Glutamatergic neuron (in vitro differentiated cells): ENCODE measurements around the gene TNPO2. TPM values are rescaled to one million over a fixed set of nuclear protein-coding genes. Genes with fewer than 3 reads are reported as not detected.
A peak's percentile ranks its signal among the peaks of the same experiment; 100 is the strongest.

Experiments used
- DNase-seq: peaks from one replicate; pipeline ENCODE4 v3.0.0; 2022
- H3K27ac Mint-ChIP-seq: one replicate; pipeline ENCODE4 v1.8.0; 2020; ENCODE audit warnings: mild to moderate bottlenecking, mixed read lengths, inconsistent platforms; ENCODE audit not compliant: unreplicated experiment
- H3K27me3 Mint-ChIP-seq: one replicate; pipeline ENCODE4 v1.8.0; 2020; ENCODE audit warnings: mild to moderate bottlenecking, moderate library complexity, mixed read lengths, inconsistent platforms; ENCODE audit not compliant: unreplicated experiment
- H3K36me3 Mint-ChIP-seq: one replicate; pipeline ENCODE4 v1.8.0; 2020; ENCODE audit warnings: mild to moderate bottlenecking, mixed read lengths, inconsistent platforms; ENCODE audit not compliant: unreplicated experiment
- H3K4me1 Mint-ChIP-seq: one replicate; pipeline ENCODE4 v1.8.0; 2020; ENCODE audit warnings: mild to moderate bottlenecking, low read depth, mixed read lengths, inconsistent platforms; ENCODE audit not compliant: unreplicated experiment
- H3K4me3 Mint-ChIP-seq: one replicate; pipeline ENCODE4 v1.8.0; 2020; ENCODE audit warnings: mild to moderate bottlenecking, mixed read lengths, inconsistent platforms; ENCODE audit not compliant: unreplicated experiment
- H3K9me3 Mint-ChIP-seq: one replicate; pipeline ENCODE4 v1.8.0; 2020; ENCODE audit warnings: mild to moderate bottlenecking, moderate library complexity, mixed read lengths, inconsistent platforms; ENCODE audit not compliant: unreplicated experiment
- CTCF ChIP-seq: fragments of 200-600 bp; sonication (generic); IDR thresholded peaks from one replicate; pipeline ENCODE4 v1.5.0; 2021; ENCODE audit not compliant: partially characterized antibody, unreplicated experiment
- total RNA-seq: library from RNA; stranded (reverse); fragmentation: NEBNext Ultra II Directional; extraction: Animal tissue kit (Norgen Biotek cat#: 25700); gene quantifications from one replicate; pipeline ENCODE4 v1.2.1, GENCODE V29; 2021; ENCODE audit not compliant: unreplicated experiment

The TNPO2 gene
- total RNA-seq, 1 donor from 2014 or later: 135 TPM

DNA sequence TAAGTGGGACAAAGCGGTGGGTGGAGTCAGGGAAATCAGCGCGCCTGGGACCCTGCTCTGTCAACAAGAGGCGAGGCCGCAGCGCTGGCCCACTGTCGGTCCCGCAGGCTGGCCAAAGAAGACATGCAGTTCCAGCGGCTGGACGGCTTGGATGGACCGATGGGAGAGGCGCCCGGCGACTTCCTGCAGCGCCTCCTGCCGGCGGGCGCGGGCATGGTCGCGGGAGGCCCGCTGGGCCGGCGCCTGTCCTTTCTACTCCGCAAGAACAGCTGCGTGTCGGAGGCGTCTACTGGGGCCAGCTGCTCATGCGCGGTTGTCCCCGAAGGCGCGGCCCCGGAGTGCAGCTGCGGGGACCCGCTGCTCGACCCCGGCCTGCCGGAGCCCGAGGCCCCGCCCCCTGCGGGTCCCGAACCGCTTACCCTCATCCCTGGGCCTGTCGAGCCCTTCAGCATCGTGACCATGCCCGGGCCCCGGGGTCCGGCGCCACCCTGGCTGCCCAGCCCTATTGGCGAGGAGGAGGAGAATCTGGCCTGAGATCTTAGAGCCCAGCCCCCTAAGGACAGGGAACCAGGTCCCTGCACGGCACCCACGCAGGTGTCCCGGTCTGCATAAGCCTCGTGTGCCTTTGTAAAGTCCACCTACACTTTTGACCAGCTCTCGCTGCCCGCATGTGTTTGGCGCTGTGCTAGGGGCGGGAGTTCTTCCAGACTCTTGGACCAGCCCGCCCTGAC lies 34.0 kb upstream of the TNPO2 start:
- Mint-ChIP-seq H3K4me1 (no peaks in the 10 kb centered on the region), H3K36me3 (no peaks in the 10 kb centered on the region), H3K9me3 (peaks cover 5% of the 10 kb centered on the region), H3K27me3 (peaks cover 4% of the 10 kb centered on the region), H3K27ac (peak overlapping the region; percentile 48), H3K4me3 (peak overlapping the region; percentile 61)
- TF ChIP-seq CTCF: peak; percentile 98
- DNase-seq: peak; percentile 88

DNA sequence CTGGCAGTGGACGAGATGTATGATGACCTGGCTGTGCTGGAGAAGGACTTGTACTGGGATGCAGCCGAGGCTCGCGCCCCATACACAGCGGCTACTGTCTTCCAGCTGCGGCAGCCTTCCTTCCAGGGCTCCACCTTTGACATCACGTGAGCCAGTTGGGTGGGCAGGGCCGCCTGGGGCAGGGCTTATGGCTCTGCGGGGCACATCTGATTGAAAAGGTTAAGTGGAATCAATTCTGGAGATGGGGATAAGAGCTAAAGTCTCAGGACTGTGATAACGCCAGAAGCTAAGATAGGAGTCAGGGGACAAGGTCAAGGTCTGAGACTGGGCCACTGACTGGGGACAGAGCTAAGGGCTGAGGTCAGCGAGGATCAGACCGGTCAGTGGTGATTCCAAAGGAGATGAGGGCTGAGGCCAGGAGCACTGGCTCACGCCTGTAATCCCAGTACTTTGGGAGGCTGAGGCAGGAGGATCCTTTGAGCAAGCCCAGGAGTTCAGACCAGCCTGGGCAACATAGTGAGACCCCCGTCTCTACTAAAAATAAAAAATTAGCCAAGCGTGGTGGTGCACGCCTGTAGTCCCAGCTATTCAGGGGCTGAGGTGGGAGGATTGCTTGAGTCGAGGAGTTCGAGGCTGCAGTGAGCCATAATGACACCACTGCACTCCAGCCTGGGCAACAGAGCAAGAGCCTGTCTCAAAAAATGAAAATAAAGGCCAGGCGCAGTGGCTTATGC lies 32.6 kb upstream of the TNPO2 start:
- Mint-ChIP-seq H3K27ac (peak overlapping the region; percentile 34), H3K27me3 (peaks cover 10% of the 10 kb centered on the region), H3K9me3 (peaks cover 5% of the 10 kb centered on the region), H3K4me1 (no peaks in the 10 kb centered on the region), H3K36me3 (no peaks in the 10 kb centered on the region), H3K4me3 (peak overlapping the region; percentile 10)
- no peak for DNase-seq
- TF ChIP-seq CTCF: no peak

GRCh38 chr19:12754465-12755196 lies 30.9 kb upstream of the TNPO2 start:
- H3K4me1 Mint-ChIP-seq: peaks cover 10% of the 10 kb centered on the region
- peaks cover 16% of the 10 kb centered on the region for H3K27me3 Mint-ChIP-seq
- no peak for DNase-seq

GRCh38 chr19:12752056-12752781 lies 28.5 kb upstream of the TNPO2 start:
- DNase-seq: no peak
- Mint-ChIP-seq H3K27me3 (peaks cover 15% of the 10 kb centered on the region), H3K9me3 (peaks cover 3% of the 10 kb centered on the region), H3K36me3 (peaks cover 4% of the 10 kb centered on the region), H3K4me3 (no peak overlapping the region), H3K27ac (no peak overlapping the region), H3K4me1 (peaks cover 12% of the 10 kb centered on the region)
- no peak for TF ChIP-seq CTCF

More at GRCh38 chr19:12754465-12755196, 30.9 kb upstream of the TNPO2 start:
- Mint-ChIP-seq H3K4me3 (no peak overlapping the region), H3K9me3 (peaks cover 7% of the 10 kb centered on the region), H3K27ac (no peak overlapping the region), H3K36me3 (no peaks in the 10 kb centered on the region)
- no peak for TF ChIP-seq CTCF
